ENCODE results near the gene C21orf91.

- TF ChIP-seq CTCF (IDR thresholded peaks at IDR 0.05) (no peak), EZH2 (IDR thresholded peaks at IDR 0.05; ENCODE audit: borderline replicate concordance, insufficient read depth, low read depth, low read length, poor library complexity, severe bottlenecking) (no peak)
These were observed 23.8 kb downstream of the C21orf91 start for GRCh38 chr21:17795146-17796036.

All from B cell (primary cell).